Sigmoid colon (tissue), 7 donors: ENCODE measurements around the gene ULBP2. TPM values are rescaled to one million over a fixed set of nuclear protein-coding genes. Genes with fewer than 3 reads are reported as not detected.

ENCODE experiments used
- DNase-seq: peaks from one replicate; pipeline ENCODE4 v3.0.0-alpha.2; 2019
- H3K27ac ChIP-seq, 4 donors: fragments of 200-600 bp; sonication (generic); one replicate each; pipeline ENCODE4 v1.5.1; 2016 to 2019; ENCODE audit warnings: mild to moderate bottlenecking in 1 of 4
- H3K27me3 ChIP-seq, 3 donors: fragments of 200-600 bp; sonication (generic); one replicate each; pipeline ENCODE4 v1.5.1; 2019; ENCODE audit warnings: mild to moderate bottlenecking in 1 of 3
- H3K36me3 ChIP-seq, 4 donors: fragments of 200-600 bp; sonication (generic); one replicate each; pipeline ENCODE4 v1.5.1; 2016 to 2019
- H3K4me1 ChIP-seq, 4 donors: fragments of 200-600 bp; sonication (generic); one replicate each; pipeline ENCODE4 v1.5.1; 2017 to 2019
- H3K4me3 ChIP-seq, 4 donors: fragments of 200-600 bp; sonication (generic); one replicate each; pipeline ENCODE4 v1.5.1; 2017 to 2019; ENCODE audit warnings: mild to moderate bottlenecking in 2 of 4, moderate library complexity in 1 of 4
- H3K9me3 ChIP-seq, 4 donors: fragments of 200-600 bp in 3 of 4; sonication (generic) in 3 of 4; one replicate each; pipeline versions ENCODE4 v1.5.1 to v1.6.1; 2013 to 2019
- EP300 ChIP-seq, 4 donors: sonication (generic); formaldehyde crosslinking; IDR thresholded peaks; one replicate each; pipeline ENCODE4 v1.6.1; 2017; ENCODE audit warnings: antibody characterized with exemption in 4 of 4
- POLR2A ChIP-seq, 2 donors: fragments of 450-650 bp; IDR thresholded peaks; one replicate each; pipeline ENCODE4 v1.6.1; 2016; ENCODE audit warnings: antibody characterized with exemption in 2 of 2, mild to moderate bottlenecking in 2 of 2, moderate library complexity in 2 of 2
- POLR2AphosphoS5 ChIP-seq, 4 donors: sonication (generic); formaldehyde crosslinking; IDR thresholded peaks; one replicate each; pipeline ENCODE4 v1.6.1; 2017; ENCODE audit warnings: antibody characterized with exemption in 4 of 4
- WGBS, 2 donors: extraction: QIAGEN DNeasy Blood & Tissue Kit; methylation state at CpG; one replicate each; pipeline ENCODE4 v1.1.7; 2013; 5-methylcytosine and 5-hydroxymethylcytosine counted together
- intact Hi-C: fragments of 100-400 bp; cut with DNase I; formaldehyde crosslinking; loops from one replicate; pipeline ENCODE4 v1.15.1; 2023
- polyA plus RNA-seq, 3 donors: library from polyadenylated mRNA; stranded (reverse); fragments of 200-250 nt; gene quantifications; one replicate each; pipeline ENCODE4 v1.2.3, GENCODE V29; 2013
- total RNA-seq, 4 donors: library from RNA; depleted of rRNA; stranded (reverse); fragments of >200 nt; gene quantifications; one replicate each; pipeline ENCODE4 v1.1.0, GENCODE V29; 2016
- TF ChIP-seq, protein P1 (sequence below), 4 experiments: fragments of 450-650 bp in 3 of 4; fragments of 200-600 bp in 1 of 4; IDR thresholded peaks; one replicate each; pipeline ENCODE4 v1.5.1; 2016 to 2019; ENCODE audit warnings: antibody characterized with exemption in 4 of 4, mild to moderate bottlenecking in 3 of 4, moderate library complexity in 2 of 4
- donor health status: healthy with polysubstance abuse.
- donor health status: Bipolar disorder and iron deficiency.
- donor health status: healthy.

The ULBP2 gene
- total and polyA plus RNA-seq, 7 donors, result 0.34 TPM; not detected in 6

DNA sequence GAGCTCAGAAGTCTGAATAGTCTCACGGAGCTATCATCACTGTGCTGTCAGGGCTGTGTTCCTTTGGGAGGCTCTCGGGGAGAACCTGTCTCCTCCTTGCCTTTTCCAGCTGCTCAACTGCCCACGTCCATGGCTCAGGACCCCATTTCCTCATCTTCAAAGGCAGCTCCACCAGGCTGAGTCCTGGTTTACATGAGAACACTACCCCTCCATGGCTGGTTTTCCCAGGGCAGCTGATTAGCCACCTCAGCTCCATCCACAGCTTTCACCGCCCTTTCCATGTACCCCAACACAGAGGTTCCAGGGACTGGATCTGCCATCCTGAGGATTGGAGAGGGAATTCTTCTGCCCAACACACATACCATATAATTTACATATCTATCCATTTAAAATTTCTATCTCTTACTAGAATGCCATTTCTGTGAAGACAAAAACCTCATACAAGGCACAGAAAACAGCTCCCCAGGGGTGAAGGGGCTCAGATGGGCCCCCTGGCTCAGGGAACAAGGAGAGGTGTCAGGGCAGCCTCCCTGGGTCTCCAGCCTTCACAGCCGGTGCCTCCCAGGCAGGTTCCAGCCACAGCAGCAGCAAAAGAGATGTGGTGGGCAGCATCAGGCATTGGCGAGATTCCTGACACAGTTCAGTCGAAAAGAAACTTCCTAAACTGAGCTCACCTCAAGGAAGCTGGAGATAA, 41.7 kb upstream of the ULBP2 start:
- Histone ChIP-seq H3K36me3 (no peaks in the 10 kb centered on the region), H3K27ac (no peak overlapping the region), H3K9me3 (no peaks in the 10 kb centered on the region), H3K4me3 (no peak overlapping the region), H3K27me3 (no peaks in the 10 kb centered on the region), H3K4me1 (peaks cover 0 to 28% (median 27%) of the 10 kb centered on the region in 4 donors)
- TF ChIP-seq EP300 (IDR thresholded peaks at IDR 0.05) (no peak), POLR2A (IDR thresholded peaks at IDR 0.05) (no peak), POLR2AphosphoS5 (IDR thresholded peaks at IDR 0.05) (no peak)
- TF ChIP-seq, protein P1, sequence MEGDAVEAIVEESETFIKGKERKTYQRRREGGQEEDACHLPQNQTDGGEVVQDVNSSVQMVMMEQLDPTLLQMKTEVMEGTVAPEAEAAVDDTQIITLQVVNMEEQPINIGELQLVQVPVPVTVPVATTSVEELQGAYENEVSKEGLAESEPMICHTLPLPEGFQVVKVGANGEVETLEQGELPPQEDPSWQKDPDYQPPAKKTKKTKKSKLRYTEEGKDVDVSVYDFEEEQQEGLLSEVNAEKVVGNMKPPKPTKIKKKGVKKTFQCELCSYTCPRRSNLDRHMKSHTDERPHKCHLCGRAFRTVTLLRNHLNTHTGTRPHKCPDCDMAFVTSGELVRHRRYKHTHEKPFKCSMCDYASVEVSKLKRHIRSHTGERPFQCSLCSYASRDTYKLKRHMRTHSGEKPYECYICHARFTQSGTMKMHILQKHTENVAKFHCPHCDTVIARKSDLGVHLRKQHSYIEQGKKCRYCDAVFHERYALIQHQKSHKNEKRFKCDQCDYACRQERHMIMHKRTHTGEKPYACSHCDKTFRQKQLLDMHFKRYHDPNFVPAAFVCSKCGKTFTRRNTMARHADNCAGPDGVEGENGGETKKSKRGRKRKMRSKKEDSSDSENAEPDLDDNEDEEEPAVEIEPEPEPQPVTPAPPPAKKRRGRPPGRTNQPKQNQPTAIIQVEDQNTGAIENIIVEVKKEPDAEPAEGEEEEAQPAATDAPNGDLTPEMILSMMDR (IDR thresholded peaks at IDR 0.05), result no peak
- WGBS, 2 donors, result 89 to 91% methylated on average over 7 of the region's 7 CpGs
- no peak for DNase-seq
- intact Hi-C loops, result no loop called here

DNA sequence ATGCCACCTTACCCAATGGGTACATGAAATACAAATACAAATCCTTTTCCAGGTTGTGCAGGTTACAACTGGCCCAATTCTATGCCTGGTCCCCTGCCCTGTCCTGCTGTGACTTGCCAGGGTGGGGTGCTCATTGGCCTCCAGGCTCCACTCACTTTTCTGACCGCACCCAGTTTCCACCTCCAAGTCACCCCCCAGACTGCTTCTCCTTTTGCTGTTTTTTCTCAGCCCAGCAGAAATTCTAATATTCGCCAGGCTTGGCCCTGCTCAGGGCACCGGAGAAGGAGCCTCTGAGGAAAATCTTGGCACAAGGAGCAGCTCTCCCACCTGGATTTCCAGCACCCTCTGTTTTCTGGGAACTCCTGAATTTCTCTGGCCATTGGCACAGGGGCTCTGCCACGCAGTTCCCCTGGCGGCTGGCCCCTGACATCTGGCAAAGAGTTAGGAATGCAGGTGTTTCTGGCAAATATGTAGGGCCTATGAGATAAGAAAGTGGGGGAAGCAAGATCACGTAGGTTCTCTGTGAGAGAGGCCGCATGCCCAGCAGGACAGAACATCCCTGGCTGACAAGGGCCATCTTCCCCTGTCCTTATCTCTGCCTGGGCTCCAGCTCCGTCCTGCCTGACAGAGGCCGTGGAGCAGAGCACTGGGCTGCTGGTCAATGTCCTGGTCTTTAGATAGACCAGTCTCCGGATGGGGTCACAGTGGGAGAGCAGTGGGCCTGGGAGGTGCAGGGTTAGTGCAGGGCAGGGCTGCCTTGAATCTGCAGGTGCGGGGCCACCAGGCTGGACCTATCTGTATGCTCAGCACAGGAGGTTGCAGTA, 41.0 kb upstream of the ULBP2 start:
- DNase-seq, result no peak
- intact Hi-C loops, result no loop called here
- Histone ChIP-seq H3K4me1 (peaks cover 0 to 21% (median 20%) of the 10 kb centered on the region in 4 donors), H3K9me3 (no peaks in the 10 kb centered on the region), H3K27ac (no peak overlapping the region), H3K27me3 (no peaks in the 10 kb centered on the region), H3K36me3 (no peaks in the 10 kb centered on the region), H3K4me3 (no peak overlapping the region)
- 91 to 95% methylated on average over 11 of the region's 11 CpGs for WGBS, 2 donors
- no peak for TF ChIP-seq POLR2A (IDR thresholded peaks at IDR 0.05)
- TF ChIP-seq EP300 (IDR thresholded peaks at IDR 0.05), result no peak
- TF ChIP-seq, protein P1 (IDR thresholded peaks at IDR 0.05), result no peak
- no peak for TF ChIP-seq POLR2AphosphoS5 (IDR thresholded peaks at IDR 0.05)

DNA sequence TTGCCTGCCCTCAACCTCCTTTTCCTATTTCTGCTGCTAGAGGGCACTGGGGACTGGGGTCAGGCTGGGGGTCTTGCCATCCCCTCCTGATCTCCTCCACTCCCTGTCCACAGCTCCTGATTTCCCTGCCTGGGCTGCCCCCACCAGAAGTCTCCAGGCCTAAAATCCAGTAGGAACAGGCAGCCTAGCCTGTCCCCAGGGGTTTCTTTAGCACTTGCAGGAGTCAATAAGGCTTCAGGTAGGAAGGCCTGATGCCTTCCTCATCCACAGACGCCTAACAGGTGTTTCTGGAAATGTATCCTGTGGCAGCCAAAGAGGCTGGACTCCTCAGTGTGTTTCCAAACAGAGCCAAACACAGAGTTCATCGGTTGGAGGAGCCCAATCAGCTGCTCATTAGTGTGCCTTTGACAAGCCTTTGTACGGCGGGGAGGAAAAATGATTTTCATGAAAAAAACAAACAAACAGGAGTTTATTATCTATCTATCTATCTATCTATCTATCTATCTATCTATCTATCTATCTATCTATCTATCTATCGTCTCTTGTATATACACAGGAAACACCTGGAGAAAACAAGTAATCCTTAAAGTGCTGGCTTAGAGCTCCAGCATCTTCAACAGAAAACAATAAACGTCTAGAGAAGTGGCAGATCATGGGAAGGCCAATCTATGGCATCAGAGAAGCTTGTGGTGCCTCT, 40.2 kb upstream of the ULBP2 start:
- 90 to 91% methylated on average over 6 of the region's 6 CpGs for WGBS, 2 donors
- intact Hi-C loops, result no loop called here
- Histone ChIP-seq H3K36me3 (no peaks in the 10 kb centered on the region), H3K4me3 (no peak overlapping the region), H3K27ac (no peak overlapping the region), H3K4me1 (peaks cover 0 to 13% (median 12%) of the 10 kb centered on the region in 4 donors), H3K27me3 (no peaks in the 10 kb centered on the region), H3K9me3 (no peaks in the 10 kb centered on the region)
- TF ChIP-seq POLR2AphosphoS5 (IDR thresholded peaks at IDR 0.05), result no peak
- TF ChIP-seq, protein P1 (IDR thresholded peaks at IDR 0.05), result no peak
- no peak for TF ChIP-seq POLR2A (IDR thresholded peaks at IDR 0.05)
- TF ChIP-seq EP300 (IDR thresholded peaks at IDR 0.05), result no peak
- DNase-seq, result no peak

DNA sequence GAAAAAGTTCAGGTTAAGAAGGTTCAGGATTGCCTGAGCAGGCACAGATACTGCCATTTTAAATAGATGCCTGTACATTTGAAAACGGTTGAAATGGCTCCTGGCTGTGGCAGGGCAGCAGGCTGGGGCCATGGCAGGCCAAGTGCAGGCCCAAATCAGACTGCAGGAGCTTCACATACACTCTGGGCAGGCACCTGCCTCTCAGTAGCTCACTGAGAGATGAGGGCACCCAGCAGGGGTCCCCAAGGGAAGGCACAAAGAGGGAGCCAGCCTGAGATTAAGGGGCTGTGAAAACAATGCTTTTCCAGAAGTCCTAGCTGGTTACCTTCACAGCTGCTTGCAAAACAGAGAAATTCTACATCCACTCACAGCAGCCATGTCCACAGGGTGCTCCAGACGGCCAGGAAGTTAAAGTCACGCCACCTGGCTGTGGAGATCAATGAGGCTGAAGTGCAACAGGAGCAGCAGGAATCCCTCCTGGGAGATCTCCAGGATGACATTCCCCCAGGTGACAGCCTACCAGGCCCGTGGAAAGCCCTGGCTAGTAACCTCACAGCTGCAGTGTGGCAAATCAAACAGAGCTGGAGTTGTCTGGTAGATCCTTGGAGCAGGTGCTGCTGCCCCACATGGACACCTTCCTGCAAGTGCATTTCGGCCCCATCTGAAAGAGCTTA, 37.7 kb upstream of the ULBP2 start:
- no peak for DNase-seq
- Histone ChIP-seq H3K27me3 (no peaks in the 10 kb centered on the region), H3K27ac (no peak overlapping the region), H3K4me3 (no peak overlapping the region), H3K9me3 (peaks cover 0 to 2% (median 0%) of the 10 kb centered on the region in 4 donors), H3K4me1 (no peaks in the 10 kb centered on the region), H3K36me3 (no peaks in the 10 kb centered on the region)
- WGBS, 2 donors, result 66 to 74% methylated on average over 5 of the region's 5 CpGs
- intact Hi-C loops, result no loop called here
- TF ChIP-seq POLR2AphosphoS5 (IDR thresholded peaks at IDR 0.05) (no peak), EP300 (IDR thresholded peaks at IDR 0.05) (no peak), POLR2A (IDR thresholded peaks at IDR 0.05) (no peak)
- TF ChIP-seq, protein P1 (IDR thresholded peaks at IDR 0.05), result no peak
